Neuronal stem cell (in vitro differentiated cells): ENCODE data around the gene MYOZ1.
A peak's percentile ranks its signal among the peaks of the same experiment; 100 is the strongest.

Experiments
- DNase-seq: peaks from one replicate; pipeline ENCODE4 v3.0.0-alpha.2; 2013; ENCODE audit warnings: low spot score
- H2AFZ ChIP-seq: one replicate; pipeline ENCODE4 v1.6.1; 2013; ENCODE audit warnings: mild to moderate bottlenecking, low read length, inconsistent platforms
- H2AK5ac ChIP-seq: 2 replicates; pipeline ENCODE4 v1.6.1; 2013; ENCODE audit warnings: low read depth, mild to moderate bottlenecking, inconsistent platforms, low read length, moderate library complexity, mixed read lengths
- H2BK120ac ChIP-seq: 2 replicates; pipeline ENCODE4 v1.6.1; 2013; ENCODE audit warnings: low read depth, mild to moderate bottlenecking, inconsistent platforms, low read length, moderate library complexity, mixed read lengths
- H2BK12ac ChIP-seq: one replicate; pipeline ENCODE4 v1.6.1; 2013; ENCODE audit warnings: low read length, inconsistent platforms
- H2BK15ac ChIP-seq: 2 replicates; pipeline ENCODE4 v1.6.1; 2013; ENCODE audit warnings: mild to moderate bottlenecking, low read length, inconsistent platforms, mixed read lengths
- H2BK5ac ChIP-seq: one replicate; pipeline ENCODE4 v1.6.1; 2013; ENCODE audit warnings: inconsistent platforms, mild to moderate bottlenecking, low read length, moderate library complexity
- H3K14ac ChIP-seq: one replicate; pipeline ENCODE4 v1.6.1; 2013; ENCODE audit warnings: low read length, inconsistent platforms
- H3K18ac ChIP-seq: 2 replicates; pipeline ENCODE4 v1.6.1; 2013; ENCODE audit warnings: low read length, inconsistent platforms
- H3K23ac ChIP-seq: 2 replicates; pipeline ENCODE4 v1.6.1; 2013; ENCODE audit warnings: low read depth, mild to moderate bottlenecking, mixed read lengths, low read length, inconsistent platforms; ENCODE audit not compliant: poor library complexity
- H3K27ac ChIP-seq: replicated peaks from 3 replicates; pipeline ENCODE4 v1.5.1; 2013; ENCODE audit warnings: low read length, inconsistent platforms
- H3K27me3 ChIP-seq, 3 experiments: 2 replicates each; pipeline ENCODE4 v1.6.1; 2013; ENCODE audit warnings: low read length in 3 of 3, mild to moderate bottlenecking in 2 of 3, inconsistent platforms in 1 of 3, low read depth in 1 of 3, mixed read lengths in 1 of 3, moderate library complexity in 1 of 3; ENCODE audit not compliant: control insufficient read depth in 3 of 3, insufficient read depth in 3 of 3
- H3K36me3 ChIP-seq, 2 donors: replicated peaks in 1 of 2; 2 replicates each; pipeline ENCODE4 v1.6.1; 2013; ENCODE audit warnings: low read length in 2 of 2; ENCODE audit not compliant: control insufficient read depth in 2 of 2, insufficient read depth in 2 of 2
- H3K4ac ChIP-seq: 2 replicates; pipeline ENCODE4 v1.6.1; 2013; ENCODE audit warnings: inconsistent platforms, mild to moderate bottlenecking, low read length, moderate library complexity
- H3K4me1 ChIP-seq, 2 donors: 1 replicate in 1 of 2; 2 replicates in 1 of 2; pipeline ENCODE4 v1.6.1; 2013; ENCODE audit warnings: low read length in 2 of 2, low read depth in 1 of 2; ENCODE audit not compliant: control insufficient read depth in 2 of 2, insufficient read depth in 1 of 2
- H3K4me2 ChIP-seq: one replicate; pipeline ENCODE4 v1.6.1; 2013; ENCODE audit warnings: mild to moderate bottlenecking, low read length, inconsistent platforms; ENCODE audit not compliant: insufficient read depth, poor library complexity, severe bottlenecking
- H3K4me3 ChIP-seq, 2 donors: 2 replicates each; pipeline ENCODE4 v1.5.1; 2013; ENCODE audit warnings: low read length in 2 of 2, mild to moderate bottlenecking in 2 of 2, inconsistent platforms in 1 of 2, moderate library complexity in 1 of 2
- H3K79me1 ChIP-seq: one replicate; pipeline ENCODE4 v1.6.1; 2013; ENCODE audit warnings: low read depth, mild to moderate bottlenecking, inconsistent platforms, low read length, moderate library complexity
- H3K9ac ChIP-seq: one replicate; pipeline ENCODE4 v1.6.1; 2013; ENCODE audit warnings: mild to moderate bottlenecking, low read depth, low read length, inconsistent platforms; ENCODE audit not compliant: poor library complexity
- H3K9me3 ChIP-seq, 2 donors: replicated peaks in 1 of 2; 2 replicates each; pipeline versions ENCODE3 to v1.6.1; 2013; ENCODE audit warnings: low read length in 2 of 2, mild to moderate bottlenecking in 2 of 2, inconsistent platforms in 1 of 2, low read depth in 1 of 2, mixed read lengths in 1 of 2, moderate library complexity in 1 of 2; ENCODE audit not compliant: control insufficient read depth in 2 of 2, insufficient read depth in 1 of 2
- H4K8ac ChIP-seq: one replicate; pipeline ENCODE4 v1.6.1; 2013; ENCODE audit warnings: low read depth, mild to moderate bottlenecking, inconsistent platforms, low read length, moderate library complexity
- H4K91ac ChIP-seq: one replicate; pipeline ENCODE4 v1.6.1; 2013; ENCODE audit warnings: low read length, low read depth, mild to moderate bottlenecking, inconsistent platforms; ENCODE audit not compliant: poor library complexity
- WGBS, 2 donors: extraction: QIAGEN DNeasy Blood & Tissue Kit; methylation state at CpG; one replicate each; pipeline ENCODE4 v1.1.7; 2013; ENCODE audit warnings: missing lambda C conversion rate in 2 of 2, mixed read lengths in 1 of 2; ENCODE audit not compliant: insufficient read length in 2 of 2, insufficient replicate concordance in 1 of 2; ENCODE audit errors: extremely low coverage in 2 of 2; 5-methylcytosine and 5-hydroxymethylcytosine counted together

Gene MYOZ1

DNA sequence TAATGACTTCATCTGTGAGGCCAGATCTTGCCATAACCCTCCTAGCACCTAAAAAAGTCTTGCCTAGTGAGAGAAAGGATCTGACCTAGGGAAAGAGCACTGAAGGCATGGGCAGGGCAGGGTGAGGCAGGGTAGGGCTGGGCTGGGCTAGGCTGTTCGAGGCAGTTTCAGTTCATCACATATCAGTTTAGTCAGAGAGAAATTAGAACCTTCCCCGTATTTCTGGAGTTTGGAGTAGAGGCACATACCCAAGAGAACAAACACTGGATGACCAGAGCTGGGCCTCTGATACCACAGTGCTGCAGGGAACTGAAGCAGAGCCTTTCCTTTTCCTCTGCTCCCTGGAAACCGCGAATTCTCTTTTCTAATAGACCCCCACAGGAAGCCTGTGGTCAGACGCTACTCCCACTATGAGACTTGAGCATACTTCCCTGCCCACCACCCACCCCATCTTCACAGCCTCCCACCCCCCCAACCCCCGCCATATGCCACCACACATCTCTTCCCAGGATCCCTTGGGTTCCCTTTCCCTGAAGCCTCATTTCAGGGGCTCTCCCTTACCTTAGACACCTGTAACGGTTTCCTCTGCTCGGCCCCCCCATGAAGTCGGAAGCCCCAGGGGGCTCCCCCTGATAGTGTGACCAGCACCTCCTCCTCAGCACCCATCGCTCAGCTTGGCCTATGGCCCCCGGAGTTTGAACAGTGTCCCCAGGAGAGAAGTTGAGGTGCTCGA, 14.1 kb upstream of the MYOZ1 start:
- no peak overlapping the region for H2AK5ac ChIP-seq
- H4K91ac ChIP-seq, result no peak overlapping the region
- no peak for DNase-seq
- H2BK5ac ChIP-seq, result no peak overlapping the region
- H2BK120ac ChIP-seq, result no peak overlapping the region
- H3K4me1 ChIP-seq, result peaks cover 0 to 4% of the 10 kb centered on the region in 2 donors
- H3K27me3 ChIP-seq, result no peaks in the 10 kb centered on the region
- H3K4me2 ChIP-seq, result no peak overlapping the region
- no peak overlapping the region for H3K14ac ChIP-seq
- no peak overlapping the region for H3K18ac ChIP-seq
- H3K27ac ChIP-seq, result no peak overlapping the region
- peak overlapping the region; percentile 41 for H2BK12ac ChIP-seq
- no peak overlapping the region for H2BK15ac ChIP-seq
- H3K9me3 ChIP-seq, result no peaks in the 10 kb centered on the region
- no CpG with 5 or more reads among the region's 12 CpGs for WGBS, 2 donors
- no peak overlapping the region for H3K4ac ChIP-seq
- H3K4me3 ChIP-seq, result no peak overlapping the region
- H3K9ac ChIP-seq, result peak overlapping the region; percentile 80
- H3K79me1 ChIP-seq, result peaks cover 5% of the 10 kb centered on the region
- no peak overlapping the region for H4K8ac ChIP-seq
- H2AFZ ChIP-seq, result no peak overlapping the region
- no peaks in the 10 kb centered on the region for H3K36me3 ChIP-seq
- no peak overlapping the region for H3K23ac ChIP-seq

DNA sequence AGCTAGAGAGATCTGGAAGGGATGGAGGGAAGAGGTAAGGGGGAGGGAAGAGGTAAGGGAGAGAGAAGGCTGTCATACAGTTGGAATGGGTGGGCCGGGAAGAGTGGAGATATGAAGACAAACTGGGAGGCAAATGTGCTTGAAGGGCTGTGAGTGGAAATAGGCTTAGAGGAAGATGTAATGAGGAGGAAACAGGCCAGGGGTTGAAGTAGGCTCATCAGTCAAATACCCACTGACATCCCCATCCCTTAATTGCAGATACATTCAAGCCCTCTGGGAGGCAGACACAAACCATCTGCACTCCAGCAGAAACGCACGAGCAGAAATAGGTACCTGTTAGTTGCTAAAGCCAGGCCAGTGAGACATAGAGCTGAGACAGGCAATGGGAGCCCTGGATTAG, 12.4 kb upstream of the MYOZ1 start:
- no peak overlapping the region for H3K4ac ChIP-seq
- H3K9ac ChIP-seq, result no peak overlapping the region
- H3K4me1 ChIP-seq, result peaks cover 0 to 8% of the 10 kb centered on the region in 2 donors
- H4K91ac ChIP-seq, result no peak overlapping the region
- no peak for DNase-seq
- H4K8ac ChIP-seq, result no peak overlapping the region
- WGBS, 2 donors, result no CpG with 5 or more reads among the region's 3 CpGs
- H2BK12ac ChIP-seq, result no peak overlapping the region
- no peak overlapping the region for H3K27ac ChIP-seq
- no peak overlapping the region for H2AFZ ChIP-seq
- H3K9me3 ChIP-seq, result no peaks in the 10 kb centered on the region
- no peak overlapping the region for H2BK120ac ChIP-seq
- H3K4me2 ChIP-seq, result no peak overlapping the region
- H3K18ac ChIP-seq, result no peak overlapping the region
- H2BK5ac ChIP-seq, result no peak overlapping the region
- H3K23ac ChIP-seq, result no peak overlapping the region
- no peaks in the 10 kb centered on the region for H3K36me3 ChIP-seq
- H3K79me1 ChIP-seq, result peaks cover 5% of the 10 kb centered on the region
- no peak overlapping the region for H2AK5ac ChIP-seq
- no peaks in the 10 kb centered on the region for H3K27me3 ChIP-seq
- H3K4me3 ChIP-seq, result no peak overlapping the region
- H3K14ac ChIP-seq, result no peak overlapping the region
- H2BK15ac ChIP-seq, result no peak overlapping the region

DNA sequence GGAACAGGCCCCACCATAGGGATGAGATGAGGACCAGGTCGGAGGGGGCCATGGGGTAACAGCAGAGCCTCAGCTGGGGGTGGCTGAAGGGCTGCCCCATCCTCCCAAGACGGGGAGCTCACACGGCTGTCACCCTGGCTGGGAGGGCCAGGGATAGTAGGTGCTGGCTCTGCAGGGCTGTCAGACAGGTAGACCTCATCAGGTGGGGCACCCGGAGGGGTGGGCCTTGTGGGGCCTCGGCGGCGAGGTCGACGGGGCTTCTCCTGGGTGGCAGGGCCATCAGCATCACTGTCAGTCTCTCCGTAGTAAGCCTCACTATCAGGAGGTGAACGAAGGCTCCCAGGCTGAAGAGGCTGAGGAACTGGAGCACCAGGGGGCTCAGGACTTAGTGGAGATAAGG, 11.9 kb upstream of the MYOZ1 start:
- Histone ChIP-seq H2BK12ac (no peak overlapping the region), H3K4ac (no peak overlapping the region), H2BK120ac (no peak overlapping the region), H2AK5ac (no peak overlapping the region), H3K14ac (no peak overlapping the region), H3K9me3 (no peaks in the 10 kb centered on the region), H3K4me2 (no peak overlapping the region), H3K9ac (no peak overlapping the region), H4K8ac (no peak overlapping the region), H2AFZ (no peak overlapping the region), H3K4me3 (no peak overlapping the region), H2BK15ac (no peak overlapping the region), H3K4me1 (peaks cover 0 to 13% of the 10 kb centered on the region in 2 donors), H3K18ac (no peak overlapping the region), H3K79me1 (peaks cover 5% of the 10 kb centered on the region), H3K27me3 (no peaks in the 10 kb centered on the region), H3K23ac (no peak overlapping the region), H4K91ac (no peak overlapping the region), H3K36me3 (no peaks in the 10 kb centered on the region), H2BK5ac (no peak overlapping the region), H3K27ac (no peak overlapping the region)
- no CpG with 5 or more reads among the region's 11 CpGs for WGBS, 2 donors
- no peak for DNase-seq

DNA sequence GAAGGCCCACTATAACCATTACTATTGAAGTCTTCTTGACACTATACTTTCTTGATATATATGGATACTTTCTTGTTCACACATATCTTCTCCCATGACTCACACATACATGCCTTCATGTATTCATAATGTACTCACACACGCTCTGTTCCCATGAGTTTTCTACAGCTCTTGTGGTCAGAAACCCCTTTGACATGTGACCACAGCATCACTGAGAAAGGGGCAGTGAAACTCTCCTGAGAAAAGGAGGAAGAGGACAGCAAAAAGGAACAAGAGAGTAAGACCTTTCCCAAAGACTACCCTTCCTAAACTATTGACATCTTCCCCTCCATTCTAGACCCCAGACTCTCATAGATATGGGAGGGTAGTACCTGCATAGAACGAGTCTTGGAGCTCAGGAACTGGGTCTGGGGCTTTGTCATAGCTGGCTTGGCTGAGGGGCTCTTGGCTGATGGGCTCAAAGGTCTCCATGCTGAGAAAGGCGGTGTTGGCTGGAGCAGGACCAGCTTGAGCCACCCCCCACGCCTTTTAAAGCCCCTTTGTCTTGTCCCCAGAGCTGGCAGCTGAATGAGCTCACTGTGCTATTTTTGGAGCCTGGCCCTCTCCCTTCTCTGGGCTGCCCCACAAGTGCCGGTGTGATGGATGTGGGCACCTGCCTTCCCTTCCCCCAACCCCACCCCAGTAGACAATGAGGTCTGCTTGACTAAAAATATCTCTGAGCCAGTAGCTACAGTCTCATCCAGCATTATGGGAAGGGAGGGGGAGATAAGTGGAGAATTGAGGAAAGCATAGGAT, 9.5 kb upstream of the MYOZ1 start:
- Histone ChIP-seq H2BK5ac (no peak overlapping the region), H3K18ac (no peak overlapping the region), H3K36me3 (no peaks in the 10 kb centered on the region)

More for the DNA sequence above, 9.5 kb upstream of the MYOZ1 start:
- peaks cover 0 to 22% of the 10 kb centered on the region in 2 donors for H3K4me1 ChIP-seq
- H4K91ac ChIP-seq, result no peak overlapping the region
- no peak overlapping the region for H3K4ac ChIP-seq
- no peak overlapping the region for H3K14ac ChIP-seq
- no peaks in the 10 kb centered on the region for H3K9me3 ChIP-seq
- H3K9ac ChIP-seq, result no peak overlapping the region
- peaks cover 2% of the 10 kb centered on the region for H3K79me1 ChIP-seq
- H3K4me3 ChIP-seq, result no peak overlapping the region
- H2AFZ ChIP-seq, result peak overlapping the region; percentile 15
- H2AK5ac ChIP-seq, result no peak overlapping the region
- no peaks in the 10 kb centered on the region for H3K27me3 ChIP-seq
- no peak overlapping the region for H2BK15ac ChIP-seq
- no peak for DNase-seq
- H3K23ac ChIP-seq, result no peak overlapping the region
- H2BK120ac ChIP-seq, result no peak overlapping the region
- H3K27ac ChIP-seq, result no peak overlapping the region
- no CpG with 5 or more reads among the region's 5 CpGs for WGBS, 2 donors
- no peak overlapping the region for H4K8ac ChIP-seq
- H2BK12ac ChIP-seq, result no peak overlapping the region
- H3K4me2 ChIP-seq, result no peak overlapping the region
